PC-9 (cell line): Measurements from ENCODE around the gene HDDC3. TPM values are rescaled to one million over a fixed set of nuclear protein-coding genes. Genes with fewer than 3 reads are reported as not detected.
"Not testable (repeated sequence)": the region's sequence is repeated elsewhere in the genome, so short reads cannot be mapped to it uniquely, and the experiment has no call there.

ENCODE experiments used
- BruUV-seq: library from RNA; stranded (reverse); fragments of 400-500 nt; replicated peaks from 2 replicates; lab custom pipeline; 2021; lab: Mats Ljungman, UMichigan
- CTCF ChIA-PET: fragments of 300-600 bp; sonication (Branson Sonifier 250); formaldehyde crosslinking; loops from one replicate; lab custom pipeline; 2022; ENCODE audit warnings: antibody characterized with exemption; lab: Charles Lee
- POLR2A ChIA-PET: fragments of 300-600 bp; sonication (Branson Sonifier 250); formaldehyde crosslinking; loops from one replicate; lab custom pipeline; 2022; ENCODE audit warnings: antibody characterized with exemption; ENCODE audit not compliant: unreplicated experiment; lab: Charles Lee
- DNase-seq, 2 experiments: peaks; one replicate each; pipeline versions ENCODE4 v3.0.0 to v3.0.0-alpha.2; 2015 to 2022; ENCODE audit warnings: mixed read lengths in 1 of 2
- H2AFZ ChIP-seq: fragments of 200-600 bp; sonication (generic); 2 replicates; pipeline ENCODE4 v1.8.1; 2017; ENCODE audit warnings: antibody characterized with exemption
- H3F3A ChIP-seq: fragments of 200-600 bp; sonication (generic); 2 replicates; pipeline ENCODE4 v1.8.1; 2017; ENCODE audit warnings: antibody characterized with exemption, mild to moderate bottlenecking, low read depth; ENCODE audit not compliant: insufficient read depth
- H3K27ac ChIP-seq: fragments of 200-600 bp; sonication (generic); 2 replicates; pipeline ENCODE4 v1.6.1; 2016; ENCODE audit warnings: mixed run types
- H3K27me3 ChIP-seq: fragments of 200-600 bp; sonication (generic); 2 replicates; pipeline ENCODE4 v1.6.1; 2016; ENCODE audit warnings: low read depth, mixed run types; ENCODE audit not compliant: insufficient read depth
- H3K36me3 ChIP-seq: fragments of 200-600 bp; sonication (generic); 2 replicates; pipeline ENCODE4 v1.6.1; 2016; ENCODE audit warnings: low read depth, mixed run types
- H3K4me1 ChIP-seq: fragments of 200-600 bp; sonication (generic); replicated peaks from 2 replicates; pipeline ENCODE4 v1.6.1; 2016; ENCODE audit warnings: mixed run types; ENCODE audit not compliant: insufficient read depth
- H3K4me2 ChIP-seq: fragments of 200-600 bp; sonication (generic); 2 replicates; pipeline ENCODE4 v1.6.1; 2017; ENCODE audit warnings: mixed run types
- H3K4me3 ChIP-seq: fragments of 200-600 bp; sonication (generic); 2 replicates; pipeline ENCODE4 v1.6.1; 2016; ENCODE audit warnings: mixed run types
- H3K79me2 ChIP-seq: fragments of 200-600 bp; sonication (generic); 2 replicates; pipeline ENCODE4 v1.6.1; 2017; ENCODE audit warnings: low read depth, mixed run types
- H3K9me2 ChIP-seq: fragments of 200-600 bp; sonication (generic); 2 replicates; pipeline ENCODE4 v1.8.1; 2017; ENCODE audit warnings: mild to moderate bottlenecking; ENCODE audit not compliant: insufficient read depth
- H3K9me3 ChIP-seq: fragments of 200-600 bp; sonication (generic); 2 replicates; pipeline ENCODE4 v1.8.1; 2016; ENCODE audit warnings: low read depth; ENCODE audit not compliant: insufficient read depth
- H4K20me1 ChIP-seq: fragments of 200-600 bp; sonication (generic); 2 replicates; pipeline ENCODE4 v1.8.1; 2017; ENCODE audit not compliant: insufficient read depth
- CTCF ChIP-seq: fragments of 200-600 bp; sonication (generic); conservative IDR thresholded peaks from 2 replicates; pipeline ENCODE4 v1.6.1; 2017; ENCODE audit warnings: mixed run types, antibody characterized with exemption, mild to moderate bottlenecking, moderate library complexity
- EZH2 ChIP-seq: fragments of 200-600 bp; sonication (generic); IDR thresholded peaks from 2 replicates; pipeline ENCODE4 v1.8.0; 2017; ENCODE audit warnings: antibody characterized with exemption, low read depth
- intact Hi-C: fragments of 100-400 bp; cut with micrococcal nuclease; formaldehyde crosslinking; loops from one replicate; pipeline ENCODE4 v1.10.0; 2022; ENCODE audit not compliant: unreplicated experiment
- total RNA-seq: library from RNA; stranded (reverse); gene quantifications from 2 replicates; pipeline ENCODE4 v1.2.3, GENCODE V29; 2021

HDDC3 gene
- total RNA-seq, 1 experiment from 2014 or later: 18.1 TPM

- TF ChIP-seq CTCF (no peak), EZH2 (no peak)
- no peaks in the 10 kb centered on the region for H3K9me3 ChIP-seq
- ChIA-PET CTCF (interaction anchor here (0.8 kb wide), 1 partner anchor 238 kb away, joined by 3 read pairs; no protein-coding TSS in a partner anchor), POLR2A (interaction anchor here (0.6 kb wide), 1 partner anchor 30 kb away, joined by 3 read pairs; no protein-coding TSS in a partner anchor)
- H3K4me2 ChIP-seq: peak overlapping the region; percentile 76
- no peaks in the 10 kb centered on the region for H3K27me3 ChIP-seq
- no peaks in the 10 kb centered on the region for H4K20me1 ChIP-seq
- no peaks in the 10 kb centered on the region for H3K9me2 ChIP-seq
- peaks cover 18% of the 10 kb centered on the region for H3K4me1 ChIP-seq
- intact Hi-C loops: loop anchor here (2.0 to 5.0 kb wide), 2 partner anchors 29 to 131 kb away; no protein-coding TSS in a partner anchor
- H3K36me3 ChIP-seq: no peaks in the 10 kb centered on the region
- H3K4me3 ChIP-seq: peak overlapping the region; percentile 60; the same call in 1 of the 2 replicates
- H3K79me2 ChIP-seq: no peaks in the 10 kb centered on the region
- H2AFZ ChIP-seq: peak overlapping the region; percentile 94
- DNase-seq: no peak
- peaks cover 18% of the 10 kb centered on the region; the same call in 1 of the 2 replicates for H3F3A ChIP-seq
- no TSS peak for BruUV-seq
- no peak overlapping the region for H3K27ac ChIP-seq
These were observed 30.9 kb downstream of the HDDC3 start for GRCh38 chr15:90901175-90902039.

- CTCF ChIA-PET: not testable (repeated sequence)
These were observed 35.2 kb downstream of the HDDC3 start for GRCh38 chr15:90897131-90897655.

GRCh38 chr15:90895571-90896117, 36.7 kb downstream of the HDDC3 start:
- ChIA-PET CTCF (no interaction called here), POLR2A (interaction anchor here (0.6 kb wide), 2 partner anchors 12 to 73 kb away, joined by 3 to 11 read pairs; no protein-coding TSS in a partner anchor)
- Histone ChIP-seq H3F3A (no peaks in the 10 kb centered on the region), H3K79me2 (no peaks in the 10 kb centered on the region), H3K4me2 (no peak overlapping the region), H3K4me3 (no peak overlapping the region), H3K4me1 (no peaks in the 10 kb centered on the region), H3K9me3 (no peaks in the 10 kb centered on the region), H3K27me3 (no peaks in the 10 kb centered on the region), H3K36me3 (no peaks in the 10 kb centered on the region), H3K9me2 (no peaks in the 10 kb centered on the region), H2AFZ (no peak overlapping the region), H4K20me1 (no peaks in the 10 kb centered on the region), H3K27ac (no peak overlapping the region)
- no peak for TF ChIP-seq CTCF
- TF ChIP-seq EZH2: no peak
- intact Hi-C loops: no loop called here
- BruUV-seq: no TSS peak
- no peak for DNase-seq

More at GRCh38 chr15:90897131-90897655, 35.2 kb downstream of the HDDC3 start:
- POLR2A ChIA-PET, H3K4me1 ChIP-seq, H3K4me2 ChIP-seq, H4K20me1 ChIP-seq, H3K9me3 ChIP-seq, intact Hi-C loops, BruUV-seq, H3K79me2 ChIP-seq, H3K9me2 ChIP-seq, H3K27ac ChIP-seq, H3K27me3 ChIP-seq, H3F3A ChIP-seq, H3K36me3 ChIP-seq, H3K4me3 ChIP-seq, DNase-seq, H2AFZ ChIP-seq: not testable (repeated sequence)
